HepG2 (cell line): ENCODE data around the gene DRC7. TPM values are rescaled to one million over a fixed set of nuclear protein-coding genes. Genes with fewer than 3 reads are reported as not detected.
A peak's percentile ranks its signal among the peaks of the same experiment; 100 is the strongest.

Experiments used
- ATAC-seq: fragments of 200-7000 bp; cut with Tn5 transposase; 3 replicates; pipeline ENCODE4 v1.9.1; 2020; ENCODE audit warnings: mild to moderate bottlenecking, moderate library complexity
- BruUV-seq: library from RNA; stranded (reverse); fragments of 400-500 nt; replicated peaks from 2 replicates; lab custom pipeline; 2021; lab: Mats Ljungman, UMichigan
- CTCF ChIA-PET: fragments of 300-600 bp; formaldehyde crosslinking; extraction: SDS; loops from one replicate; lab custom pipeline; 2021; ENCODE audit warnings: low total read pairs, inconsistent platforms, low intra/inter-chr PET ratio; lab: Yijun Ruan, JAX
- POLR2A ChIA-PET: fragments of 350-600 bp; sonication (Branson Sonifier 250); formaldehyde crosslinking; loops from one replicate; lab custom pipeline; 2020; ENCODE audit warnings: antibody characterized with exemption, inconsistent platforms; lab: Yijun Ruan, JAX
- DNase-seq: peaks from one replicate; pipeline ENCODE4 v3.0.0-alpha.2; 2015; ENCODE audit warnings: low spot score
- FAIRE-seq: peaks from 3 replicates; lab custom pipeline; 2011; peaks lifted over from hg19 to GRCh38; lab: Jason Lieb, UNC
- H2AFZ ChIP-seq: one replicate; pipeline ENCODE4 v1.6.1; 2011; ENCODE audit warnings: low read length, inconsistent platforms
- H3K27ac ChIP-seq: fragments of 300-600 bp; 3 replicates; pipeline ENCODE4 v1.8.0; 2011; ENCODE audit warnings: mixed run types, mild to moderate bottlenecking, mixed read lengths, low read length, inconsistent platforms; ENCODE audit not compliant: insufficient read depth; ENCODE audit errors: extremely low read length
- H3K27me3 ChIP-seq, 2 experiments: fragments of 200-600 bp in 1 of 2; 2 replicates in 1 of 2; 3 replicates in 1 of 2; pipeline versions ENCODE4 v1.6.0 to v1.8.0; 2011; ENCODE audit warnings: low read length in 2 of 2, mild to moderate bottlenecking in 2 of 2, moderate library complexity in 2 of 2, inconsistent platforms in 1 of 2; ENCODE audit not compliant: insufficient read depth in 2 of 2, control insufficient read depth in 1 of 2
- H3K36me3 ChIP-seq, 2 experiments: fragments of 200-600 bp in 1 of 2; replicated peaks in 1 of 2; 2 replicates in 1 of 2; 3 replicates in 1 of 2; pipeline versions ENCODE4 v1.5.1 to v1.8.0; 2011; ENCODE audit warnings: low read length in 2 of 2, inconsistent platforms in 1 of 2; ENCODE audit not compliant: insufficient read depth in 2 of 2, control insufficient read depth in 1 of 2
- H3K4me1 ChIP-seq: 2 replicates; pipeline ENCODE4 v1.5.1; 2012; ENCODE audit warnings: low read length, inconsistent platforms; ENCODE audit not compliant: insufficient read depth
- H3K4me2 ChIP-seq: 2 replicates; pipeline ENCODE4 v1.6.0; 2011; ENCODE audit warnings: low read depth, low read length, inconsistent platforms
- H3K4me3 ChIP-seq, 3 experiments: fragments of 200-600 bp in 1 of 3; sonication (generic), shearing (Covaris generic) in 1 of 3; replicated peaks in 1 of 3; 2 replicates each; pipeline ENCODE4 v1.5.1; 2011 to 2016; ENCODE audit warnings: low read length in 3 of 3, inconsistent platforms in 2 of 3, low read depth in 2 of 3, mild to moderate bottlenecking in 2 of 3, control low read depth in 1 of 3, mixed read lengths in 1 of 3; ENCODE audit not compliant: insufficient read depth in 1 of 3
- H3K79me2 ChIP-seq: one replicate; pipeline ENCODE4 v1.6.1; 2011; ENCODE audit warnings: low read length, inconsistent platforms; ENCODE audit not compliant: insufficient read depth
- H3K9ac ChIP-seq: 2 replicates; pipeline ENCODE4 v1.6.0; 2011; ENCODE audit warnings: mild to moderate bottlenecking, low read depth, low read length, inconsistent platforms; ENCODE audit not compliant: insufficient read depth
- H3K9me3 ChIP-seq: 2 replicates; pipeline ENCODE4 v1.5.1; 2012; ENCODE audit warnings: mild to moderate bottlenecking, low read length
- H4K20me1 ChIP-seq: 2 replicates; pipeline ENCODE4 v1.6.0; 2011; ENCODE audit warnings: inconsistent platforms, mild to moderate bottlenecking, low read length, moderate library complexity; ENCODE audit not compliant: insufficient read depth
- FOXA1 ChIP-seq, 2 experiments: fragments of 450-650 bp in 1 of 2; sonication (generic) in 1 of 2; formaldehyde crosslinking in 1 of 2; IDR thresholded peaks; 2 replicates each; pipeline versions ENCODE4 v1.4.0 to v1.6.1; 2016 to 2020; ENCODE audit warnings: missing genetic modification reagents in 1 of 2
- FOXA3 ChIP-seq: IDR thresholded peaks from 2 replicates; pipeline ENCODE4 v1.6.1; 2016; ENCODE audit warnings: missing genetic modification reagents, missing compliant biosample characterization
- HMGA1 ChIP-seq: sonication (generic); formaldehyde crosslinking; conservative IDR thresholded peaks from 2 replicates; pipeline ENCODE4 v1.4.0; 2020; ENCODE audit warnings: missing genetic modification reagents
- KLF12 ChIP-seq: sonication (generic); formaldehyde crosslinking; IDR thresholded peaks from 2 replicates; pipeline ENCODE4 v1.4.0; 2020; ENCODE audit warnings: missing genetic modification reagents, borderline replicate concordance
- SCMH1 ChIP-seq: sonication (generic); formaldehyde crosslinking; IDR thresholded peaks from 2 replicates; pipeline ENCODE4 v1.9.0; 2021; ENCODE audit warnings: missing genetic modification reagents, mild to moderate bottlenecking, borderline replicate concordance
- SP4 ChIP-seq: sonication (generic); formaldehyde crosslinking; IDR thresholded peaks from 2 replicates; pipeline ENCODE4 v1.8.1; 2023; ENCODE audit warnings: mild to moderate bottlenecking, missing genetic modification reagents
- SP5 ChIP-seq: IDR thresholded peaks from 2 replicates; pipeline ENCODE4 v1.6.1; 2016; ENCODE audit warnings: low read depth, borderline replicate concordance
- TEAD3 ChIP-seq: optimal IDR thresholded peaks from 2 replicates; pipeline ENCODE3; 2016; ENCODE audit warnings: borderline replicate concordance
- ZNF567 ChIP-seq: sonication (generic); formaldehyde crosslinking; IDR thresholded peaks from 2 replicates; pipeline ENCODE4 v1.8.1; 2023; ENCODE audit warnings: mild to moderate bottlenecking, missing genetic modification reagents, borderline replicate concordance
- WGBS: methylation state at CpG from one replicate; pipeline ENCODE4 v1.1.6; 2017; ENCODE audit warnings: low lambda C conversion rate; 5-methylcytosine and 5-hydroxymethylcytosine counted together
- in situ Hi-C: cut with HindIII; loops from 2 replicates; pipeline ENCODE4 v1.10.0; 2017; ENCODE audit warnings: low pct_unique_long_range_greater_than_20kb; ENCODE audit not compliant: extremely low pct_ligation_motif_present
- intact Hi-C: fragments of 100-400 bp; cut with micrococcal nuclease; formaldehyde crosslinking; loops from one replicate; pipeline ENCODE4 v1.10.0; 2022; ENCODE audit not compliant: unreplicated experiment
- polyA plus RNA-seq, 8 experiments: library from polyadenylated mRNA; depleted of rRNA in 3 of 8; stranded (reverse) in 7 of 8; unstranded in 1 of 8; fragments of >200 nt; fragmentation: Illumina TruSeq in 4 of 8; extraction: Trizol in 4 of 8; gene quantifications; 2 replicates each; pipeline versions ENCODE4 v1.2.1 to v1.2.3, GENCODE V29; 2011 to 2016; ENCODE audit warnings: low read depth in 4 of 8, missing spikeins in 1 of 8, mixed read lengths in 1 of 8; ENCODE audit not compliant: insufficient read depth in 1 of 8
- total RNA-seq, 5 experiments: library from RNA; depleted of rRNA; stranded (reverse); fragments of >200 nt; fragmentation: Illumina TruSeq; extraction: Trizol; gene quantifications; 2 replicates each; pipeline ENCODE4 v1.2.3, GENCODE V29; 2016; ENCODE audit warnings: low read depth in 1 of 5
- TF ChIP-seq, protein P1 (sequence below): sonication (generic); formaldehyde crosslinking; IDR thresholded peaks from 2 replicates; pipeline ENCODE4 v1.4.0; 2020; ENCODE audit warnings: missing genetic modification reagents
- TF ChIP-seq, protein P2 (sequence below): sonication (generic); formaldehyde crosslinking; IDR thresholded peaks from 2 replicates; pipeline ENCODE4 v1.4.0; 2020; ENCODE audit warnings: missing genetic modification reagents, borderline replicate concordance
- TF ChIP-seq, protein P3 (sequence below): sonication (generic); formaldehyde crosslinking; IDR thresholded peaks from 2 replicates; pipeline ENCODE4 v1.5.1; 2020; ENCODE audit warnings: missing genetic modification reagents, mild to moderate bottlenecking, borderline replicate concordance
- TF ChIP-seq, protein P4 (sequence below): sonication (generic); formaldehyde crosslinking; IDR thresholded peaks from 2 replicates; pipeline ENCODE4 v1.5.1; 2020; ENCODE audit warnings: mild to moderate bottlenecking, missing genetic modification reagents

The DRC7 gene
- total and polyA plus RNA-seq, 2 of the 13 experiments (the other 11 are each of a cell fraction or from before 2014, with no cell fraction given) = 2.7 to 3.4 TPM

DNA sequence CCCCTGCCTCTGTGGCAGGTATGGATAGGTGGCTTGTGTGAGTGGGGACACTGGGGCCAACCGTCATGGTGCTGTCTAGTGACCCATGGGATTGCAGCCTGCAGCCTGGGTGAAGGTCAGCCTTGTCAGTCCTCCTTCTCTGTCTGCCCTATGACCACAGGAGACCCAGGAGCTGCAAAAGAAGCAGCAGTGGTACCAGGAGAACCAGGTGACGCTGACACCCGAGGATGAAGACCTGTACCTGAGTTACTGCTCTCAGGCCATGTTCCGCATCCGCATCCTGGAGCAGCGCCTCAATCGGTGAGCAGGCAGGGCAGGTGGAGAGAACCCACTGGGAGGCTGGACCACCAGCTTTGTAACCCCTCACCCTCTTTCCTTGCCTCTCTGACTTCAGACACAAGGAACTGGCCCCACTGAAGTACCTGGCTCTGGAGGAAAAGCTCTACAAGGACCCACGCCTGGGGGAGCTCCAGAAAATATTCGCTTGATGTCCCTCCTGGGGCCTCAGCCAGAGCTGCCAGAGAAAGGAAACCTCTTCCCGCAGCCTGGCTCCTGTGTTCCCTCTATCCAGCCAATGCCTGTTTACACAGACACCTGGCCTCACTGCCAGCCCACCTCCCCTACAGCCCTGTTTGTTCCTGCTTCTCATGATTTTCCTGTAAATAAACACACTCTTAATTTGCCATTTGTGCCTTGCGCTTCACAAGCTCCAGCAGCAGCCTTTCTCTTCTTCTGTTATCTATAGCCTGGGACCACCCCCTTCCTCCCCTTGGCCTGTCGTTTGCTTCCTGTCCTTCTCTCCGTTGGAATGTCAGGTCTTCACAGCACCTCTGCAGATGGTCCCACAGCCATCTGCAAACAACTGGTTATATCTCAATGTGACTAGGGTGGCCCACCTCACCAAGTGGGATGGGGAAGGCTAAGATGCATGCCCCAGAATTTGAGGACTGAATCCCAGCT, 36.4 kb downstream of the DRC7 start:
- Histone ChIP-seq H3K4me2 (no peak overlapping the region), H3K9ac (no peak overlapping the region), H3K27ac (no peak overlapping the region), H3K4me3 (no peak overlapping the region), H3K27me3 (no peaks in the 10 kb centered on the region; a peak in 1 of 5 replicates)
- in situ Hi-C loops = no loop called here
- no peak for FAIRE-seq
- POLR2A ChIA-PET = interaction anchor here (2.4 kb wide), 1 partner anchor 27 kb away, joined by 8 read pairs; no protein-coding TSS in a partner anchor
- intact Hi-C loops = loop anchor here (10.0 kb wide), 1 partner anchor 274 kb away; the partner anchor contains the start of genes USB1 and ZNF319
- WGBS = 70% methylated on average over 11 of the region's 13 CpGs
- TF ChIP-seq FOXA1 (IDR thresholded peaks at IDR 0.05) (no peak), FOXA1 (CRISPR knock-in tag; IDR thresholded peaks at IDR 0.05) (peak; percentile 31; the same call in 1 of the 2 replicates), ZNF567 (CRISPR knock-in tag) (no peak), FOXA3 (CRISPR knock-in tag) (peak; percentile 59), SP5 (CRISPR knock-in tag) (no peak), HMGA1 (no peak), SCMH1 (CRISPR knock-in tag) (no peak), KLF12 (no peak), TEAD3 (peak; percentile 28), SP4 (peak; percentile 23; the same call in 1 of the 2 replicates)
- TF ChIP-seq, protein P1, sequence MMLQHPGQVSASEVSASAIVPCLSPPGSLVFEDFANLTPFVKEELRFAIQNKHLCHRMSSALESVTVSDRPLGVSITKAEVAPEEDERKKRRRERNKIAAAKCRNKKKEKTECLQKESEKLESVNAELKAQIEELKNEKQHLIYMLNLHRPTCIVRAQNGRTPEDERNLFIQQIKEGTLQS = no peak
- TF ChIP-seq, protein P2, sequence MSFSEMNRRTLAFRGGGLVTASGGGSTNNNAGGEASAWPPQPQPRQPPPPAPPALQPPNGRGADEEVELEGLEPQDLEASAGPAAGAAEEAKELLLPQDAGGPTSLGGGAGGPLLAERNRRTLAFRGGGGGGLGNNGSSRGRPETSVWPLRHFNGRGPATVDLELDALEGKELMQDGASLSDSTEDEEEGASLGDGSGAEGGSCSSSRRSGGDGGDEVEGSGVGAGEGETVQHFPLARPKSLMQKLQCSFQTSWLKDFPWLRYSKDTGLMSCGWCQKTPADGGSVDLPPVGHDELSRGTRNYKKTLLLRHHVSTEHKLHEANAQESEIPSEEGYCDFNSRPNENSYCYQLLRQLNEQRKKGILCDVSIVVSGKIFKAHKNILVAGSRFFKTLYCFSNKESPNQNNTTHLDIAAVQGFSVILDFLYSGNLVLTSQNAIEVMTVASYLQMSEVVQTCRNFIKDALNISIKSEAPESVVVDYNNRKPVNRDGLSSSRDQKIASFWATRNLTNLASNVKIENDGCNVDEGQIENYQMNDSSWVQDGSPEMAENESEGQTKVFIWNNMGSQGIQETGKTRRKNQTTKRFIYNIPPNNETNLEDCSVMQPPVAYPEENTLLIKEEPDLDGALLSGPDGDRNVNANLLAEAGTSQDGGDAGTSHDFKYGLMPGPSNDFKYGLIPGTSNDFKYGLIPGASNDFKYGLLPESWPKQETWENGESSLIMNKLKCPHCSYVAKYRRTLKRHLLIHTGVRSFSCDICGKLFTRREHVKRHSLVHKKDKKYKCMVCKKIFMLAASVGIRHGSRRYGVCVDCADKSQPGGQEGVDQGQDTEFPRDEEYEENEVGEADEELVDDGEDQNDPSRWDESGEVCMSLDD (CRISPR knock-in tag) = no peak
- TF ChIP-seq, protein P3, sequence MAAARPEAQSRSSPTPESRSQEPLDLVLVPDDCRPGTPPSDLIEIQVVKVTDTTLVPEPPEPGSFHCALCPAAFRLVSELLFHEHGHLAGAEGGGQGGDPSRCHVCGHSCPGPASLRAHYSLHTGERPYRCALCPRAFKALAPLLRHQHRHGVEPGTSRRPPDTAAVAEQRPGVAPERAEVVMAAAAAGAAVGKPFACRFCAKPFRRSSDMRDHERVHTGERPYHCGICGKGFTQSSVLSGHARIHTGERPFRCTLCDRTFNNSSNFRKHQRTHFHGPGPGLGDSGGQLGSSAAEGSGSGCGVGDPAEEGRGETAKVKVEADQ (CRISPR knock-in tag) = no peak
- TF ChIP-seq, protein P4, sequence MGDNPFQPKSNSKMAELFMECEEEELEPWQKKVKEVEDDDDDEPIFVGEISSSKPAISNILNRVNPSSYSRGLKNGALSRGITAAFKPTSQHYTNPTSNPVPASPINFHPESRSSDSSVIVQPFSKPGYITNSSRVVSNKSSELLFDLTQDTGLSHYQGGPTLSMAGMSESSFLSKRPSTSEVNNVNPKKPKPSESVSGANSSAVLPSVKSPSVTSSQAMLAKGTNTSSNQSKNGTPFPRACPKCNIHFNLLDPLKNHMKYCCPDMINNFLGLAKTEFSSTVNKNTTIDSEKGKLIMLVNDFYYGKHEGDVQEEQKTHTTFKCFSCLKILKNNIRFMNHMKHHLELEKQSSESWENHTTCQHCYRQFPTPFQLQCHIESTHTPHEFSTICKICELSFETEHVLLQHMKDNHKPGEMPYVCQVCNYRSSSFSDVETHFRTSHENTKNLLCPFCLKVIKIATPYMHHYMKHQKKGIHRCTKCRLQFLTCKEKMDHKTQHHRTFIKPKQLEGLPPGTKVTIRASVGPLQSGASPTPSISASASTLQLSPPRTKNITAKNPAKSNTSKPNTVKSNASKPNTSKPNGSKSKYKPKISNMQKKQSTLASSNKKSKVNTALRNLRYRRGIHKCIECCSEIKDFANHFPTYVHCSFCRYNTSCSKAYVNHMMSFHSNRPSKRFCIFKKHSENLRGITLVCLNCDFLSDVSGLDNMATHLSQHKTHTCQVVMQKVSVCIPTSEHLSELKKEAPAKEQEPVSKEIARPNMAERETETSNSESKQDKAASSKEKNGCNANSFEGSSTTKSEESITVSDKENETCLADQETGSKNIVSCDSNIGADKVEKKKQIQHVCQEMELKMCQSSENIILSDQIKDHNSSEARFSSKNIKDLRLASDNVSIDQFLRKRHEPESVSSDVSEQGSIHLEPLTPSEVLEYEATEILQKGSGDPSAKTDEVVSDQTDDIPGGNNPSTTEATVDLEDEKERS (CRISPR knock-in tag) = no peak
- TF ChIP-seq, all 625 proteins: peak for 4
- Histone ChIP-seq H3K79me2 (no peaks in the 10 kb centered on the region), H3K9me3 (no peaks in the 10 kb centered on the region), H4K20me1 (no peaks in the 10 kb centered on the region), H2AFZ (no peak overlapping the region), H3K36me3 (no peaks in the 10 kb centered on the region), H3K4me1 (peaks cover 22% of the 10 kb centered on the region)
- no TSS peak for BruUV-seq
- DNase-seq (no peak), ATAC-seq (no peak)
- CTCF ChIA-PET = no interaction called here
